Cerebellar nuclear complex (tissue), 1 donor: ENCODE results near the gene CEP295NL.

ENCODE experiments used
- DNase-seq, 2 experiments: peaks; one replicate each; lab custom pipeline; 2025; lab: John Stamatoyannopoulos, UW

CEP295NL gene

GRCh38 chr17:78864117-78864516, 38.9 kb downstream of the CEP295NL start:
- no peak for DNase-seq

- DNase-seq: no peak
These were observed 40.7 kb downstream of the CEP295NL start for GRCh38 chr17:78862073-78863023.

DNA sequence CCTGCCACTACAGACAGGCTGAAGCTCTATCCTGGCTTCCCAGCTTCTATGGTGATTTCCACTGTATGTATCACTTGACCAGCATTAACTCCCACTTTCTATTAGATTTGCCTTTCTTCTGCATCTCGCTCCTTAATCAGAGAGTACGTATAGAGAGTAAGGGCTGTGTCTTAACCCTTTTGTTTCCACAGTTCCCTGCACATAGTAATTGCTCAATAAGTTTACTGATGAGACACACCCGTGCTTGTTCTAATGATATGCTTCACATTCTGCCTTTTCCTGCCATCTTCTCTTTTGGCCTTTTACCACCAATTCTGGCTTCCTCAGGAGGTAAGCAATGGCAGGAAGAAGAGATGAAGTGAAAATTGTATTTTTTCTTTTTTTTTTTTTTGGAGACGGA, 41.8 kb downstream of the CEP295NL start:
- DNase-seq: no peak

GRCh38 chr17:78859051-78859450, 44.0 kb downstream of the CEP295NL start:
- no peak for DNase-seq

GRCh38 chr17:78857266-78857665, 45.7 kb downstream of the CEP295NL start:
- no peak for DNase-seq

GRCh38 chr17:78855561-78856165, 47.3 kb downstream of the CEP295NL start:
- DNase-seq: no peak

DNA sequence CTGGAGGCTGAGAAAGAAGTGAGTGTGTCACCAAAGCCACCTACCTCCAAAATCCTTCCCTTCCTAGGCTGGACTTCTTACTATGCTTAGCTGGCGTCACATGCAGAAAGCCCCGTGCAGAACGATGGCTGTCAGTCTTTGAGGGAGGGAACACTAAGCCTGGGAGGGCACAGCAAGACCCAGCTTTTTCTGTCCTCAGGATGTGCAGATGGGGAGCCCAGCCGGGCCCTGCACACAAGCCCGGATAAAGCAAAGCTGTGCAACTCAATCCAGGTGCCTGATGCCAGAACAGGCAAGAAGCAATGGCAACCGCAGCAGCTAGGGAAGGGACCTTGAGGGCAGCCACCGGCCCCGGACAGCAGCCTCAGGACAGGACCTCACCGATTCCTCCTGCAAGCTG, 48.5 kb downstream of the CEP295NL start:
- DNase-seq: no peak

- DNase-seq: no peak
These were observed 49.0 kb downstream of the CEP295NL start for GRCh38 chr17:78853926-78854394.

- DNase-seq: no peak
These were observed 50.3 kb downstream of the CEP295NL start for GRCh38 chr17:78852709-78853121.

- DNase-seq: no peak
These were observed 54.0 kb downstream of the CEP295NL start for GRCh38 chr17:78849026-78849425.

DNA sequence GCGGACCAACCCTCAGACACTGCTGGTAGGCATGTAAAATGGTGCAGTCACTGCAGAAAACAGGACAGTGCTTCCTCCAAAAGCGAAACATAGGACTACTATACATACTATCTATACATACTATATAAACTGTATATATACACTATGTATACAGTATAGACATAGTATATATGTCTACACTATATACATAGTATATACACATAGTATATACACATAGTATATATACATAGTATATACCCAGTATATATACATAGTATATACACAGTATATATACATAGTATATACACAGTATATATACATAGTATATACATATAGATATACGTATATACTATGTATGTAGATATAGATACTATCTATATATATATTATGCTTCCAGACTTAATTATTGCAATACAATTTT, 55.9 kb downstream of the CEP295NL start:
- no peak for DNase-seq

DNA sequence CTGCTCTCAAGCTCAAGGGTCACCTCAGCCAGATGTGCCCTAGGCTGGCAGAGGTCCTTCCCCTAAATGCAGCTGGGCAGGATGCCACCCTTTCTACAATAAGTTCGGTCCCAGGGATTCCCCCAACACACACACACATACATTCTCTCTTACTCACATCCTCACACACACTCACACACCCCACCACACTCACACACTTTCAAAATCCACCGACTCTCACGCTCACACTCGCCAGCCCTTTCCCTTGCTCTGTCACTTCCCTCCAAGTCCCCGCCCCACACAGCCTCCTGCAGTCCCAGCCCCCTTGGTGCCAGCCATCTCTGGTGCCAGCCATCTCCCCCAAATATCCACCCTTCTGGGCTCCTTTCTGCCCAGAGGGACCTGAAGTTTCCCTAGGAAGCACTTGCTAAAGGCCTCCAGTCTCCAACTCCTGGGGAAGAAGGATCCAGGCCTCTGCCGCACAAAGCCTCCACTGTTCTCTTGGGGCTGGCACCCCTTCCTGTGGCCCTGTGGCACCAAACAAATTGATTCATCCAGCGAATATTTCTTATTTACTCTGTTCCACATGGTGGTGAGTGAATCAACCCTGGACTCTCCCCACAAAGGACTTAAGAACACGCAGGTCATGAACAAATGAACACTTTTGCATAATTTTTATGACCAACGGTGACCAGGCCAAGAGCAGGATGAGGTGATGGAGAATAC, 58.5 kb downstream of the CEP295NL start:
- no peak for DNase-seq

DNA sequence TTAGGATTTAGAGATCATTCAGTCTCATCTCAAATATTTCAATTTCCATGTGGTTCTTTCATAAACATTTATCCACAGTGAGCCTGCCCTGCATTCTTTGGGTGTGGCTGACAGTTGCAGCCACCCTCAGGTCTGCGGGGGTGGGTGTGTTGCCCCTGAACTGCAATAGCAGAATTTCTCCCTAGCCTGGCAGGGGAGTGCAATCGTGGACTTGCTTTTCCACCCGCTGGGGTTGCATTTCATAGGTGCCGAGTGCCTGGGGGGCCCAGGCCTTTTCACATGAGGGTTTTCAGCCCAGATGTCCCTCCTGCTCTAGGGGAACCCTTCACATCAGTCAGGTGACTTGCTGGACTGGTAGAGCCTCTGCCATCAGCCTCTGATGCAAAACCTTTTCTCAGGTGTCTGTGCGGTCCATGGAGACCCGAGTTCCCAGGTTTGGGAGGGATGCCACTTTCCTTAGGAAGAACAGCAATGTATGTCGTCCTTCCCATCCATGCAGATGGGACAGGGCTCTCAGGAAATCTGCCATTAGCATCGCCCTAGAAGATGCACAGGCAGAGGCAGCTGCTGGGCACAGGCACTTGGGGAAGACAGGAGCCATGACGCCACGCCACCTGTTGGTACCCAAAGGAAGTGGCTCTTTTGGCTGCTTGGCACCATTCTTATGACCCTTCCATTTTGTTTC, 60.0 kb downstream of the CEP295NL start:
- no peak for DNase-seq

GRCh38 chr17:78840780-78841611, 62.0 kb downstream of the CEP295NL start, which contains the start of gene USP36:
Gene USP36 (minus strand): TSS chr17:78840814. CDS start chr17:78836363, 4,451 bp downstream.
- DNase-seq: peak; percentile 93 to 94
